ENCODE data around the gene CTTNBP2.

CTTNBP2 gene, protein sequence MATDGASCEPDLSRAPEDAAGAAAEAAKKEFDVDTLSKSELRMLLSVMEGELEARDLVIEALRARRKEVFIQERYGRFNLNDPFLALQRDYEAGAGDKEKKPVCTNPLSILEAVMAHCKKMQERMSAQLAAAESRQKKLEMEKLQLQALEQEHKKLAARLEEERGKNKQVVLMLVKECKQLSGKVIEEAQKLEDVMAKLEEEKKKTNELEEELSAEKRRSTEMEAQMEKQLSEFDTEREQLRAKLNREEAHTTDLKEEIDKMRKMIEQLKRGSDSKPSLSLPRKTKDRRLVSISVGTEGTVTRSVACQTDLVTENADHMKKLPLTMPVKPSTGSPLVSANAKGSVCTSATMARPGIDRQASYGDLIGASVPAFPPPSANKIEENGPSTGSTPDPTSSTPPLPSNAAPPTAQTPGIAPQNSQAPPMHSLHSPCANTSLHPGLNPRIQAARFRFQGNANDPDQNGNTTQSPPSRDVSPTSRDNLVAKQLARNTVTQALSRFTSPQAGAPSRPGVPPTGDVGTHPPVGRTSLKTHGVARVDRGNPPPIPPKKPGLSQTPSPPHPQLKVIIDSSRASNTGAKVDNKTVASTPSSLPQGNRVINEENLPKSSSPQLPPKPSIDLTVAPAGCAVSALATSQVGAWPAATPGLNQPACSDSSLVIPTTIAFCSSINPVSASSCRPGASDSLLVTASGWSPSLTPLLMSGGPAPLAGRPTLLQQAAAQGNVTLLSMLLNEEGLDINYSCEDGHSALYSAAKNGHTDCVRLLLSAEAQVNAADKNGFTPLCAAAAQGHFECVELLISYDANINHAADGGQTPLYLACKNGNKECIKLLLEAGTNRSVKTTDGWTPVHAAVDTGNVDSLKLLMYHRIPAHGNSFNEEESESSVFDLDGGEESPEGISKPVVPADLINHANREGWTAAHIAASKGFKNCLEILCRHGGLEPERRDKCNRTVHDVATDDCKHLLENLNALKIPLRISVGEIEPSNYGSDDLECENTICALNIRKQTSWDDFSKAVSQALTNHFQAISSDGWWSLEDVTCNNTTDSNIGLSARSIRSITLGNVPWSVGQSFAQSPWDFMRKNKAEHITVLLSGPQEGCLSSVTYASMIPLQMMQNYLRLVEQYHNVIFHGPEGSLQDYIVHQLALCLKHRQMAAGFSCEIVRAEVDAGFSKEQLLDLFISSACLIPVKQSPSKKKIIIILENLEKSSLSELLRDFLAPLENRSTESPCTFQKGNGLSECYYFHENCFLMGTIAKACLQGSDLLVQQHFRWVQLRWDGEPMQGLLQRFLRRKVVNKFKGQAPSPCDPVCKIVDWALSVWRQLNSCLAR (N-terminal part only)
- 0 to 0.19 (median 0) reads per million in 3 donors for total RNA-seq

DNA sequence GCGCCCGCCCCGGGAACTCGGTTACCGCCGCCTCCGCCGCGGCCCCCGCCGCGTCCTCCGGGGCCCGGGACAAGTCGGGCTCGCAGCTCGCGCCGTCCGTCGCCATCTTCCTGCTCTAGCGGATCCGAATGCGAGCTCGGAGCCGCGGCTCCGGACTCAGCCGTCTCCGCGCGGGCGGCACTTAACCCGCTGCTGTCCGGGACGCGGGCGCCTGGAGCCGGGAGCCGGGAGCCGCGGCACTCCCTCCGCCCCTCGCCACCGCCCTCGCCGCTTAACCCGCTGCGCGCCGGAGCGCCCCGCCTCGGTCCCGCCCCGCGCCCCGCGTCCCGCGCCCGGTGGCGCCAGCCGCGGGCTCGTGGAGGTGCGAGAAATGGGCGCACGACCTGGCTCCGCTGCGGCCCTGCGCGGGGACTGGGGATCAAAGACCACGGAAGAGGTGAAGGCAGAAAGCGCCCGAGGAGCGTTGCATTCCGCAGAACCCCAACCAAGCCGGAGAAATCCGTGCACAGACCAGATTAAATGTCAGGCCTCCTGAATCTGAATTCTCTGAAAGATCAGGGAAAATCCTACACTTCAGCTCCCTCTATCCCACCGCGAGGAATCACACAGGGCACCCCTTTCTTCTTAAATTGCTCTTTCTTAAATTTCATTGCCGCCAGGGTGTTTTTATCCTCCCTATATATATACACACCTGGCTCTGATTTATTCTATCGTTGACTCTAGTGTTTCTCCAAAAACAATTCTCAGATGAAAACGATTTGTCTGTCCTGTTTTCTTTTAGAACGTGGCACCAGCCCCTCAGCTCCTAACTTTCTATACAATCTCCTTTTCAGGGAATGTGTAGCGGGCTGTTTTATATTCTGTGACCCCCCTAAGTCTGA lies at the start of gene CTTNBP2:
Gene CTTNBP2 (minus strand): TSS at position 132 of the 881 bp plus-strand sequence. CDS start 26 bp downstream, at position 106.
- Histone ChIP-seq H3K4me3 (ENCODE audit: insufficient read depth, low read depth, low read length, poor library complexity, severe bottlenecking) (peak within 1 kb of the TSS; percentile 22), H3K36me3 (ENCODE audit: control insufficient read depth, insufficient read depth, low read length) (no peaks in the 10 kb centered on the region), H3K27me3 (replicated peaks; ENCODE audit: control insufficient read depth, insufficient read depth, low read length, poor library complexity, severe bottlenecking) (peaks cover 7% of the 10 kb centered on the region), H3K27ac (ENCODE audit: insufficient read depth, low read length, poor library complexity, severe bottlenecking) (no peak within 1 kb of the TSS), H3K9me3 (ENCODE audit: control insufficient read depth, low read length) (no peaks in the 10 kb centered on the region), H3K4me1 (ENCODE audit: control insufficient read depth, insufficient read depth, low read length, poor library complexity, severe bottlenecking) (peaks cover 4% of the 10 kb centered on the region)
- DNase-seq = no peak

DNA sequence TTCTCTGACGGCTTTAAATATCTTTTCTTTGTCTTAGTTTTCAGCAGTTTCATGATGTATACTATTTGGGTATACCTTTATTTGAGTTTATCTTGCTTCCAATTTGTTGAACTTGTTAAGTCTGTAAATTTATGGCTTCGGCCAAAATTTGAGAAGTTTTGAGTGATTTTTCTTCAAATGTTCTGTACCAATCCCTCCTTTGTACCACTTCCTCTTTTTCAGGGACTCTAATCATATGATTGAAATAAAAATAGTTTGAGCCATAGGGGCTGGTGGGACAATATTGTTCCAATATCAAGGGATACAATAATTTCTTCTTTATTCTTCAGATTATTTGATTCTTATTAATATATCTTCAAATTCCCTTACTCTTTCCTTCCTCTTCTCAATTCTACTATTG lies 43.1 kb upstream of the CTTNBP2 start:
- no peak overlapping the region for H3K4me3 ChIP-seq (ENCODE audit: insufficient read depth, low read depth, low read length, poor library complexity, severe bottlenecking)
- no peaks in the 10 kb centered on the region for H3K4me1 ChIP-seq (ENCODE audit: control insufficient read depth, insufficient read depth, low read length, poor library complexity, severe bottlenecking)
- H3K27ac ChIP-seq (ENCODE audit: insufficient read depth, low read length, poor library complexity, severe bottlenecking) = no peak overlapping the region
- no peaks in the 10 kb centered on the region for H3K9me3 ChIP-seq (ENCODE audit: control insufficient read depth, low read length)
- no peaks in the 10 kb centered on the region for H3K36me3 ChIP-seq (ENCODE audit: control insufficient read depth, insufficient read depth, low read length)
- no peak for DNase-seq
- no peaks in the 10 kb centered on the region for H3K27me3 ChIP-seq (replicated peaks; ENCODE audit: control insufficient read depth, insufficient read depth, low read length, poor library complexity, severe bottlenecking)

DNA sequence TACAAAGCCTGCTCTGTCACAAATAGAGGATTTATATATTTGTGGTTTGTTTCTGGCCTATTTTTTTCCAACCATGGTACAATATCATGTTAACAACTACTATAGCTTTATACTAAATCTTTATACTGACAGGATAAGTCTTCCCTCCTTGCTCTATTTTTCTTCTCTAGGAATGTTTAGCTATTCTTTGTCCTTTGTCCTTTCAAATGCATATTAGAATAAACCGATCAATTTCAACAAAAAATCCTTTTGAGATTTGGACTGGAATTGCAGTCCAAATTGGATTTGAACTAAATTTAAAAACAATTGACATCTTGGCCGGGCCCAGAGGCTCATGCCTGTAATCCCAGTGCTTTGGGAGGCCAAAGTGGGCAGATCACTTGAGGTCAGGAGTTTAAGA lies 39.2 kb upstream of the CTTNBP2 start:
- Histone ChIP-seq H3K36me3 (ENCODE audit: control insufficient read depth, insufficient read depth, low read length) (no peaks in the 10 kb centered on the region), H3K4me3 (ENCODE audit: insufficient read depth, low read depth, low read length, poor library complexity, severe bottlenecking) (no peak overlapping the region), H3K9me3 (ENCODE audit: control insufficient read depth, low read length) (no peaks in the 10 kb centered on the region), H3K27me3 (replicated peaks; ENCODE audit: control insufficient read depth, insufficient read depth, low read length, poor library complexity, severe bottlenecking) (no peaks in the 10 kb centered on the region), H3K27ac (ENCODE audit: insufficient read depth, low read length, poor library complexity, severe bottlenecking) (no peak overlapping the region), H3K4me1 (ENCODE audit: control insufficient read depth, insufficient read depth, low read length, poor library complexity, severe bottlenecking) (no peaks in the 10 kb centered on the region)
- no peak for DNase-seq

DNA sequence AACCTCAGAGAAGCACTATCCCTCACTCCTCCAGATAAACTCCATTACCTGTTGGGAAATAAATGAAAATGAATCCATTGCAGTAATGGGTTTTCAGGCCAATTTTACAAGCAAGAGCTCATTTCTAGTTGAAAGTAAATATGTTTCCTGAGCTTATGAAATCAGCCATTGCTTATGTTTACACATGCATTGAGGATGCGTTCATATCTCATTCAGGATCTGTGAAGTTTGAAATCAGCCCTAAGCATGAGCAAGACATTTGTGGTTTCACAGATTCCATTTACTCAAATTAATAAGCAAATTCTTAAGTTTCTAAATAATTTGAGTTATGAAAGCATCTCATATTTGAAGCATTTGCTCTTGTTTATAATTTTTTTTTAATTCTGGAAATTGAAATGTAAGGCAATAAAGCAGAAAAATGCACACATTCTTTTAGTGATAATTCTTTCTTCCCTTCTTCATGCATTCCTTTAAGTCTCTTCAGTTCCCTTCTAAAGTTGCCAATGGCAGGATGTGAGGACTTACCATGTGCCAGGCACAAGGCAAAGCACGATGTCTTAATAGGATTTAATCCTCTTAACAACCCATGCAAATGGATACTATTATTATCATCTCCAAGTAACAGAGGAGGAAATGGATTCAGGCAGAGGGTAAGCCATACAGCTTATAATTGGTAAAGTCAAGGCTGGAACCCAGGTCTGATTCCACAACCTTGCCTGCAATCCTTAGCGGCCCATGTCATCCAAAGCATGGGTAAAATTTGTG lies 35.0 kb upstream of the CTTNBP2 start:
- H3K4me1 ChIP-seq (ENCODE audit: control insufficient read depth, insufficient read depth, low read length, poor library complexity, severe bottlenecking) = no peaks in the 10 kb centered on the region
- DNase-seq = no peak
- H3K36me3 ChIP-seq (ENCODE audit: control insufficient read depth, insufficient read depth, low read length) = no peaks in the 10 kb centered on the region
- H3K4me3 ChIP-seq (ENCODE audit: insufficient read depth, low read depth, low read length, poor library complexity, severe bottlenecking) = no peak overlapping the region
- no peaks in the 10 kb centered on the region for H3K9me3 ChIP-seq (ENCODE audit: control insufficient read depth, low read length)
- no peak overlapping the region for H3K27ac ChIP-seq (ENCODE audit: insufficient read depth, low read length, poor library complexity, severe bottlenecking)
- no peaks in the 10 kb centered on the region for H3K27me3 ChIP-seq (replicated peaks; ENCODE audit: control insufficient read depth, insufficient read depth, low read length, poor library complexity, severe bottlenecking)

DNA sequence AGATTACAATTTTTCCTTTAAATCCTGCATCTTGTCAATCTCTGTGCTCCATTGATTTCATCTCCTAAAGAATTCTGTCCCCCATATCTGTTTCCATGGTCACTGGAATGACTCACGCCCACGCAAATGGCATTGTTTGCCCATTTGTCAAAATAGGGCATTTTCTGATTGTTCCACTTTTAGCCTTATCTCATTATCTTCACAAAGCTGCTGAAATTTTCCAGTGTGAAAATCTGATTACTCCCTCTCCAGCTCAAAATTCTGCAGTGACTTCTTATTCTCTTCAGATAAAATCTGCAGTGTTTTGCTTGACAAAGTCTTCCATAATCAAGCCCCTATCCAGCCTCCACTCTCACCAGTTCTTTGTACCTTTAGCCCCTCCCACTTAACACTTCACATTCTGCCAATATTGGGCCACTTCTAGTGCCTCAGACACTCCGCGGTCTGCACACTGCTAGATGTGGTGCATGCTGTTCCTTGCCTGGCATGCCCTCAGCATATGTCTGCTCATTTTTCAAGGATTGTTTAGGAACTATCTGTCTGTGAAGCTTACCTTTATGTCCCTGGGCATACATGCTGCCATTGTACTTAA lies 33.9 kb upstream of the CTTNBP2 start:
- H3K4me1 ChIP-seq (ENCODE audit: control insufficient read depth, insufficient read depth, low read length, poor library complexity, severe bottlenecking) = no peaks in the 10 kb centered on the region
- H3K4me3 ChIP-seq (ENCODE audit: insufficient read depth, low read depth, low read length, poor library complexity, severe bottlenecking) = no peak overlapping the region
- DNase-seq = no peak
- no peaks in the 10 kb centered on the region for H3K27me3 ChIP-seq (replicated peaks; ENCODE audit: control insufficient read depth, insufficient read depth, low read length, poor library complexity, severe bottlenecking)
- H3K27ac ChIP-seq (ENCODE audit: insufficient read depth, low read length, poor library complexity, severe bottlenecking) = no peak overlapping the region
- no peaks in the 10 kb centered on the region for H3K36me3 ChIP-seq (ENCODE audit: control insufficient read depth, insufficient read depth, low read length)
- H3K9me3 ChIP-seq (ENCODE audit: control insufficient read depth, low read length) = no peaks in the 10 kb centered on the region

DNA sequence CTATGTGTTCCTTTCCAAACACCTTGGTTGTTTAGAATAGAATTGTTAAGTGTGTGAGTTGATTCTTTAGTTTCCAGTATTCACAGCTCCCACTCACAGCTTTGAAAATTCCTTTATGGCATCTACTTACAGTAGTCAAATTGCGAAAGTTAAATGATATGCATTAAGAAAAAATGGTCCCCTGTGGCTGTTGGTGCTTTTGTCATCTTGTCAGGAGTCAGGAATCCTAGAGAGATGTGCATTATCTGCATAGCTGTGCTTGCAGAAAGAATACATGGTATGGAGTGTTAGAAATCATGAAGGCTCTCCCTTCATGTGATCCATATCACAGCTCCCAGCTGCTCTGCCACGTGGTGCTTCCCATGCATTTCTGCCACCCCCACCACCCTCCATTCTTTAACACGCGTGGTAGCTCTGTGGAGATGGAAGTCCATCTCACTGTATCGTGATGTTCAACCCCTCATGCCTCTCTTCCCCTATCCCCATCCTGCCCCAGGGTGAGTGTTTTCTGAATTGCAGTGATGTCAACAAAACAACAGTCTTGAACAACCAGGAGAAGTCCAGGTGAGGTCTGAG lies 29.2 kb upstream of the CTTNBP2 start:
- no peak overlapping the region for H3K27ac ChIP-seq (ENCODE audit: insufficient read depth, low read length, poor library complexity, severe bottlenecking)
- DNase-seq = no peak
- no peaks in the 10 kb centered on the region for H3K27me3 ChIP-seq (replicated peaks; ENCODE audit: control insufficient read depth, insufficient read depth, low read length, poor library complexity, severe bottlenecking)
- H3K36me3 ChIP-seq (ENCODE audit: control insufficient read depth, insufficient read depth, low read length) = no peaks in the 10 kb centered on the region
- no peaks in the 10 kb centered on the region for H3K4me1 ChIP-seq (ENCODE audit: control insufficient read depth, insufficient read depth, low read length, poor library complexity, severe bottlenecking)
- H3K4me3 ChIP-seq (ENCODE audit: insufficient read depth, low read depth, low read length, poor library complexity, severe bottlenecking) = no peak overlapping the region
- no peaks in the 10 kb centered on the region for H3K9me3 ChIP-seq (ENCODE audit: control insufficient read depth, low read length)

DNA sequence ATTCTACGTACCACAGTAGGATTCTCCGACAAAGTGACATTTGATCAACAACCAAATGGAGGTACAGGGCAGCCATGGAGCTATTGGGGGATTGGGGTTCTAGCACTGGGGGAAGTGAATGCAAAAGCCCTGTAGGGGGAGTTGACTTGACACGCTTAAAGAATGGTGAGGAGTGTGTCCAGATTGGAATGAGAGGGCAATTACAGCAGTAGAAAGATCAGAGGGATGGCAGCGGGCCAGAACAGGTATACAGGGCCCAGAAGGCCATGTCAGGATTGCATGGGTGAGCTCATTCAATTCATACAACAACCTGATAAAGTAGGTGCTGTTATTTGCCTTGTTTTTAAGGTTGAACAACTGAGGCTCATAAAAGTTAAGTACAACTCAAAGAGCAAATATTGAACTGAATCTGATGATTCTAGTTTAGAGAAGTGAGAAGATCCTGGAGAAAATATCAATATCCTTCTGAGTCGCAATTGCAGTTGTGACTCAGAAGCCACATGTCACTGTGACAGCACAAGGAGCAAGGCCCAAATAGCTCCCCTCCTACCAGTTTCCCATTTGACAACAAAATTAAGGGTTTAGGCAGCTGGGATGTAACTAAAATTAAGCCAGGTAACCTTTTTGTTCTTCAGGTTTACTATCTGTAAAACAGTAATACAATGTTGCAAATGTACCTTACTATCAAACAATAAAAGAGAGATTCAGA lies 28.0 kb upstream of the CTTNBP2 start:
- Histone ChIP-seq H3K36me3 (ENCODE audit: control insufficient read depth, insufficient read depth, low read length) (no peaks in the 10 kb centered on the region), H3K9me3 (ENCODE audit: control insufficient read depth, low read length) (no peaks in the 10 kb centered on the region), H3K4me3 (ENCODE audit: insufficient read depth, low read depth, low read length, poor library complexity, severe bottlenecking) (no peak overlapping the region), H3K4me1 (ENCODE audit: control insufficient read depth, insufficient read depth, low read length, poor library complexity, severe bottlenecking) (no peaks in the 10 kb centered on the region), H3K27ac (ENCODE audit: insufficient read depth, low read length, poor library complexity, severe bottlenecking) (no peak overlapping the region), H3K27me3 (replicated peaks; ENCODE audit: control insufficient read depth, insufficient read depth, low read length, poor library complexity, severe bottlenecking) (no peaks in the 10 kb centered on the region)
- DNase-seq = no peak

DNA sequence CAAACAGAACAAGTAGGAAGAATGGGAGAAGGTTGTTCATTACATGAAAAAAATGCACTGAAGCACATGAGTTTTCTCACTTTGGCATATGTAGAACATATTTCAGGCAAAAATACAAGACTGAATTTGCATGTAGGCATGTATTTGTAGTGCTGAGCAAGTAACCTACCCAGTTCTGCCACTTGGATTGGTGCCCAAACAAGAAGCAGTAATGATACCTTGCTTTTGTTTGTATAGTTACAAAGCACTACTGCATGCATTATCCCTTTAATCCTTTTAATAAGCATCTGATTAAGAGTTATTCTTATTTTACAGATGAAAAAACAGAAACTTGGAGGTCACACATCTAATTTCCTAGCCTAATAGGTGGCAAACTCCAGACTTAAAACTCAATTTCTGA lies 23.1 kb upstream of the CTTNBP2 start:
- H3K27me3 ChIP-seq (replicated peaks; ENCODE audit: control insufficient read depth, insufficient read depth, low read length, poor library complexity, severe bottlenecking) = no peaks in the 10 kb centered on the region
- H3K4me1 ChIP-seq (ENCODE audit: control insufficient read depth, insufficient read depth, low read length, poor library complexity, severe bottlenecking) = no peaks in the 10 kb centered on the region
- no peak overlapping the region for H3K4me3 ChIP-seq (ENCODE audit: insufficient read depth, low read depth, low read length, poor library complexity, severe bottlenecking)
- DNase-seq = no peak
- no peaks in the 10 kb centered on the region for H3K36me3 ChIP-seq (ENCODE audit: control insufficient read depth, insufficient read depth, low read length)
- H3K9me3 ChIP-seq (ENCODE audit: control insufficient read depth, low read length) = no peaks in the 10 kb centered on the region
- no peak overlapping the region for H3K27ac ChIP-seq (ENCODE audit: insufficient read depth, low read length, poor library complexity, severe bottlenecking)

Measured in effector memory CD4-positive, alpha-beta T cell (primary cell).